HG02970 (cell line): ENCODE measurements around the gene GPN2.
"Not testable (repeated sequence)": the region's sequence is repeated elsewhere in the genome, so short reads cannot be mapped to it uniquely, and the experiment has no call there.

Experiments
- ATAC-seq: cut with Tn5 transposase; IDR thresholded peaks from one replicate; pipeline ENCODE4 v1.9.1; 2021; ENCODE audit warnings: mild to moderate bottlenecking, moderate library complexity, moderate number of reproducible peaks; ENCODE audit not compliant: unreplicated experiment, low FRiP score

GPN2 gene

DNA sequence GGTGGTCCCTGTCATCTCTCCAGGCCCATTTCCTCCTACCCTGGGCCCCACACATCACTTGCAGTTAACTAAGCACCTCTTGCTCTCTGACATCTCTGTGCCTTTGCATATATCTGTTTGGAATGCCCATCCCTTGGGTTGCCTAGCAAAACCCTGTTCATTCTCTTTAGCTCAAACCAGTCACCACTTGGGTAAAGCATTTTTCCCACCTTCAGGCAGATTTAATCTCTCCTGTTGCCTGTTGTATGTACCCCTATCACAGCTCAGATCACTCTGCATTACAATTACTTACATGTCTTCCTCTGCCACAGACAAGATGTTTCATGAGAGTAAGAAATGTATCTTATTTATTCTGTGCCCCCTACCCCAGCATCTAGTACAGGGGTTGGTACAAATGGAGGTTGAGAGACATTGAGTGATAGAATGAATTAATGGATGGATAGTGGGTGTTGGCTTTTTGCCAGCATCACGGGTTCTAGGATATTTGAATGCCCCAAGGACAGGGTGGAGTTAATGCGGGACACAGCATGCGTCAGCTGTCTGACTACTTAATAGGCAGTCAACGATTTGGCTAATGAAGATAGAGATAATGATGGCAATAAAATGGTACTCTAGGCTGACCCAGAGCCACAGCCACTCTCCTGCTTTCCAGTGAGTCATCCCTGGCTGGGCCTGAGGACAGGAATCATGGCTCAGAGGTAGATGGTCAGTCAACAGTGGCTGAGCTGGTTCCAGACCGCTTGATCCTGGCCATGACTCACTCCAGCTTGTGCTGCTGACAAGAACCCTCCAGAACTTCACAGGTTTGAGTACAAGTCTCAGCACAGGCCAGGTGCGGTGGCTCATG lies 17.2 kb upstream of the GPN2 start:
- no peak for ATAC-seq

DNA sequence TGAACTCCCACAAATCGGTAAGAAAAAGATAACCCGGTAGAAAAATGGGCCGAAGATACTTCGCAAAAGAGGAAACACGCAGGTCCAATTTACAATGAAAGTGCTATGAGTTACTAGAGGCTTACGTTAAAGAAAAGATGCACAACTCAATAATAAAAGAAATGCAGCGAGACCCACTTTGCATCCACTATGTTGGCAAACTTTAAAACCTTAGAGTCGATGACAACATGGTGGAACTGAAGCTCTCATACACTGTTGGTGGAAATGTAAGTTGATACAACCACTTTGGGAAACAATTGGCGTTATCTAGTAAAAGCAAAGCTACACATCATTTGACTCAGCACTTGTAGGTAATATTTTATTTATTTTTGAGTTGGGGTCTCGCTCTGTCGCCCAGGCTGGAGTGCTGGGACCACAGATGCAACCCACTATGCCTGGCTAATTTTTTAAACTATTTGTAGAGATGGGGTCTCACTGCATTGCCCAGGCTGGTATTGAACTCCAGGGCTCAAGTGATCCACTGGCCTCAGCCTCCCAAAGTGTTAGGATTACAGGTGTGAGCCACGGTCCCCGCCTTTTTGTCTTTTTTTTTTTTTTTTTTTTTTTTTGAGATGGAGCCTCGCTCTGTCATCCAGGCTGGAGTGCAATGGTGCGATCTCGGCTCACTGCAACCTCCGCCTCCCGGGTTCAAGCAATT lies 10.9 kb upstream of the GPN2 start:
- ATAC-seq: no peak

DNA sequence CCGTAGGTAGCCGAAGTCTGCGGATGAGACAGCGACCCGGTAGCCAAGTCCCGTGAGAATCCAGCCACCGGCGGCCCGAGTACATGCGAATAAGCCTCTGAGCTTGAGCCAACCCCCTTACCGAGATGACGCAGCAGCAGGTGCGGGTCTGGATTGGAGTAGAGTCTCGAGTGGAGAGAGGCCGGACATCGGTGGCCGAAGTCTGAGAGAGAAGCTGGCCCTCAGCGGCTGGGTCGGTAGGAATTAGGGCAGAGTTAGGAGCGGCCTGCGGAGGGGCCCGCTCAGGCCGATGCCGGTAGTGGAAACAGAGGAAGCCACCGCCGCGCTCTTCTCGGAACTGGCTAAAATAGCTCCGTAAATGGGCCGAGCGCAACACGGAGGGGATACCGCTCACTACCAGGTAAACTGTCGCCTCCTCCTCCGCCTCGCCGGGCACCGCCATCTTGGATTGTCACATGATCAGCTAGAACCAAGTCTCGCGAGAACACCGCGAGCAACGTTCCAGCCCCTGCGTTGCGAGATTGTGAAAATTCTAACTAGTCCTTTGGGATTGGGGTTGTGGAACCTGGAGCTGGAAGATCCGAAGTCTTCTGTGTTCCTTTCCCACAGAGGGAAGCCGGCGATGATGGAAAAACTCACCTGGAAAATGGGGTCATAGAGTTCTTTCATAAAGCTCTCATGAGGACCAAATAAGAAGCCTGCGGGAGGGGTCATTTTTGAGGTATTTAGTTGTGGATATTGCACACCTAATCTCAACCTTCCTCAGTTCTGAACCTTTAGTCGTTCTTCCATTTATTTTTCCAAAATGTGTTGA lies 10.1 kb upstream of the GPN2 start, which contains the start of gene GPATCH3:
Gene GPATCH3, minus strand, starts transcription at position 467 of the 814 bp plus-strand sequence. Its CDS starts 25 bp downstream, at position 442.
- ATAC-seq: peak; percentile 72

DNA sequence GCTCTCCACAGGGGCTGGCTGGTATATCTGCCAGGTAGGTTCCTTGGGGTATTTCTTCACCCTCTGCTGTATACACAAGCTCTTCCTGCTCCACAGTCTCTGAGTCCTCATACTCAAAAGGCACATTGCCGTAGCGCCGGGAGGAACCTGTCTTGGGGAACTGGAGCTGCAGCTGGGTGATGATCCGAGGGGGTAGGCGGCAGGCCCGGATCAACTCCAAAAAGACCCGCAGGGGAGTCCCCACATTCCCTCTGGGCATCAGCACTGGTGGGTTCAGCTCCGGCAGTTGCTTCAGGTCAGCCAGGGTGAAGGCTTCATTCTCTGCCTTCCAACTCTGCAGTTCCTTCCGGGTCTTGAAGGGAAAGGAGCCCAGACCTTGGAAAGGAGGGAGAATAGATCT lies 7.3 kb upstream of the GPN2 start:
- no peak for ATAC-seq

DNA sequence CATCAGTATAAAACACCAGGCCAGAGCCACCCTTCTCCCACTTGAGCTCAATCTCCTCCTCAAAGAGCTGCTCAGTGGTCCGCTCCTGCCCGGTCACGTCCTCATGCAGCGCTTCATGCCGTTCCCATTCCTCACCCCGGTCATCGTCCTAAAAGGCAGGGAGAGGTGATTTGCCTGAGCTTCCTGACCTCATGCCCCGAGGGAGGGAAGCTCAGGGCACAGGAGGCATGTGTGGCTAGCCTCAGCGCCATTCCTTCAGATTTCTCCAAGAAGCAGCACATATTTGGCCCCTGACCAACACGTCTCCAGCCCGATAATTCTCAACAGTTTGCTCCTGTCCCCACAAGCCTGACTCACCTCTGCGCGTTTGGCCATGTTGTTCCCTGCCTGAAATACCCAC lies 4.2 kb upstream of the GPN2 start:
- no peak for ATAC-seq

DNA sequence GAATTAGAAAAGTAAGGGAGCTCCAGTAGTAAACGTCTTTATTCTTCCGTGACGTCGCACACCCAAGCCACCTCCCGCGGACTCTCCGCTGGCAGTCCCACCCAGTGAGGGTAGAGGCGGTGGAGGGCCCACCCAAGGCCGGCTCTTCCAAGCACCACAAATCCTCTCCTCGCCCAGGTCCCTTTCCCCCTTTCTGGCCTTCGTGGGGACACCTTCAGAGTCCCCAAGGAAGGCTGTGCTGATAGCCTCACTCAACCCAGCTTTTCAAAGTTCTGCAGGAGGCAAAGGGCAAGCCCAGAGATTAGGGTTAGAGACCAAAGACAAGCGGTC lies 349 bp upstream of the GPN2 start:
- no peak for ATAC-seq

DNA sequence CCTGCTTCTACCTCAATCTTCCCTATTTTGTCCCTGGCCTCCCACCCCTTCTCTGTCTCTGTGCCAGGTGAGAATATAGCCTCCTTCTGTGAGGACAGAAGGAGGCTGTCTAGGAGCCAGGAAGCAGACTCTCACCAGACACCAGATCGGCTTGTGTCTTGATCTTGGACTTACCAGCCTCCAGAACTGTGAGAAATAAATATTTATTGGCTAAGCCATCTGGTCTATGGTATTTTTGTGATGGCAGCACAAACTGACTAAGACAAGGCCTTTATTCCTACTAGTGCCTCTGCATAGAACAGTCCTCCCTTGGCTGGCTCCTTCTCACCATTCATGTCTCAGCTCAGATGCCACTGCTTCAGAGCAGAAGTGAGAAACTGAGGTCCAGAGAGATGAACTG lies 1.9 kb downstream of the GPN2 start:
- ATAC-seq: no peak

DNA sequence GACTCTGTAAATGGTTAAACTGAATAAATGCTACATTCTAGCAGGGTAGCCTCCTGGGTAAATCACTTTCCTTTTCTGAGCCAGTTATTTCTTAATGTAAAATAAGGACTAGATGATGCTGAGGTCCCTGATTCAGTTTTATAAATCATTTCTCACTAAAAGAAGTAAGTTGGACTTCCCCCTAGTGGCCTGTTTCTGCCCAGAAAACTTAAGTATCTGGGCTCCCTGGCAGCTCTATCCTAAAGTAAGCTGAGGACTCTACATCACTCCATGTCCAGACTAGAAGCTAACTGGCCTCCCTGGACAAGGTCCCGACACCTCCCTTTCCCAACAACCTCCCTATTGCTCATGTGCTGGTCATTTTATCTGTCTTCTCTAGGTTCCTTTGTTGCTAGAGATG lies 3.0 kb downstream of the GPN2 start:
- no peak for ATAC-seq

GRCh38 chr1:26882696-26883463 lies 7.2 kb downstream of the GPN2 start:
- ATAC-seq: no peak

DNA sequence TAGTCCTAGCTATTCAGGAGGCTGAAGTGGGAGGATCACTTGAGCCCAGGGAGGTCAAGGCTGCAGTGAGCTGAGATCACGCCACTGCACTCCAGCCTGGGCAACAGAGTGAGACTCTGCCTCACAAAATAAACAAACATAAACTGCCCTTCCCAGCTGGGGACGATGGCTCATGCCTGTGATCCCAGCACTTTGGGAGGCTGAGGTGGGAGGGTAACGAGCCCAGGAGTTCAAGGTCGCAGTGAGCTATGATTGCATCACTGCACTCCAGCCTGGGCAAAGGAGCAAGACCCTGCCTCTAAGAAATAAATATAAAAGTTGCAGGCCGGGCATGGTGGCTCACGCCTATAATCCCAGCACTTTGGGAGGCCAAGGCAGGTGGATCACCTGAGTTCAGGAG lies 8.5 kb downstream of the GPN2 start:
- ATAC-seq: not testable (repeated sequence)

GRCh38 chr1:26879793-26880192 lies 10.3 kb downstream of the GPN2 start:
- no peak for ATAC-seq

GRCh38 chr1:26877326-26877725 lies 12.8 kb downstream of the GPN2 start:
- no peak for ATAC-seq

DNA sequence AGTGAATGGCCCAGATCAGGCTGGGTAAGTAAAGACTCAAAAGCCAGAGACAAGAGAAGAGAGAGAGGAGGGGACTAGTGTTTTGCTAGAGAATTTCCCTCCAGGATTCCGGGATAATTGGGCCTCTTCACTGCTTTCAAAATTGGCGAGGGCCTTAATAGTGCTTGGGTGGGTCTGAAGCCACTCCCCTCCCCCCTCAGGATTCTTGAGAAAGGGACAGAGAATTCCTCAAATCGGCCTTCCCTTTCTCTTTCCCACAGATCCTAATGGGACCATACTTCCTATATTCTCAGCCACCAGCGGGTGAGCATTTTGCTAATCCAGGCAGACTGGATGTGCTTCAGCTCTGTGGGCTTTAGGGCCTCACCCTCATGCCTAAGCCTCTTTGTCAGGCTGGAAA lies 15.2 kb downstream of the GPN2 start:
- no peak for ATAC-seq

GRCh38 chr1:26873097-26873496 lies 17.0 kb downstream of the GPN2 start:
- not testable (repeated sequence) for ATAC-seq

DNA sequence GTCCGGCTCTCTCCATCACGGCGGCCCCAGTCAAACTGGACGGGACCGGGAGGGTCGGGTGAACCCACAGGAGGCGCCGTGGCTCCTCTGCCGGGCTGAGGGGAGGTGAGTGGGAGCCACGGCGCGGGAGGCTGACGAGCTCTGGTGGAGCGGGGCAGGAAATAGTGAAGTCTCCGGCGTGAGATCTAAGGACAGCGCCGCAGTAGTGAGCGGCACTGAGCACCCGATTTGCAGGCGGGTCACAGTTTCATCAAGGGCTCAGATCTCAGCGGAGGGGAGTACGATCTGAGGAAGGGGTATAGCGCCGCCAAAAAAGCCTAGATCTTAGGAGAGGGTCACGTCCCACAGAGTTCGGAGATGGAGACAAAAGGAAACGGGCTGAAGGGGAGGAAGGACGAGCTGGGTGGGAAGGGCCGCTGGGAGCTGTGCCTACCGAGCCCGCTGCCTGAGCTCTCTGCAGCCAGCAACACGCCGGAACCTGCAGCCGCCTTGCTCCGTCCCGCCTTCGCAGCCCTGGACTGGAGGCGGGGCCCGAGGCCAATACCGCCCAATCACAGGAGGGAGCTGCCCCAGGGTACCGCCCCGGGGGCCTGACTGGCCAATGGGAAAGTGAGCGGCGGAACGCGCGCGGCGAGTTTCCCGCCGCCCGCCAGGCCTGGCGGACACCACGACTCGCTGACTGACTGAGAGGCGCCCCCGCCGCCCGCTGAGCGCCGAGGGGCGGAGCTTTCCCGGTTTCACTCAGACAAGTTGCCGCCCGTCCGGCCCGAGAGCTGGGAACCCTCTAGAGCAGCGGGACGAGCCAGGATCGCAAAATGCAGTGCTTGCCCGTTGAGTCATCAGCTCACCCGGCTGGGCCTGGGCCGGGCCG lies 25.2 kb downstream of the GPN2 start:
- peak; percentile 79 for ATAC-seq

DNA sequence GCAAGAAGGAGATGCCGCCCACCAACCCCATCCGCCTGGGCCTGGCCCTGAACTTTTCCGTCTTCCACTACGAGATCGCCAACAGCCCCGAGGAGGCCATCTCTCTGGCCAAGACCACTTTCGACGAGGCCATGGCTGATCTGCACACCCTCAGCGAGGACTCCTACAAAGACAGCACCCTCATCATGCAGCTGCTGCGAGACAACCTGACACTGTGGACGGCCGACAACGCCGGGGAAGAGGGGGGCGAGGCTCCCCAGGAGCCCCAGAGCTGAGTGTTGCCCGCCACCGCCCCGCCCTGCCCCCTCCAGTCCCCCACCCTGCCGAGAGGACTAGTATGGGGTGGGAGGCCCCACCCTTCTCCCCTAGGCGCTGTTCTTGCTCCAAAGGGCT lies 26.4 kb downstream of the GPN2 start:
- no peak for ATAC-seq

- no peak for ATAC-seq
These were observed 27.1 kb downstream of the GPN2 start, which contains the start of gene SFN for GRCh38 chr1:26862781-26863684. SFN (plus strand) TSS chr1:26863149; CDS start chr1:26863213, 64 bp downstream.

DNA sequence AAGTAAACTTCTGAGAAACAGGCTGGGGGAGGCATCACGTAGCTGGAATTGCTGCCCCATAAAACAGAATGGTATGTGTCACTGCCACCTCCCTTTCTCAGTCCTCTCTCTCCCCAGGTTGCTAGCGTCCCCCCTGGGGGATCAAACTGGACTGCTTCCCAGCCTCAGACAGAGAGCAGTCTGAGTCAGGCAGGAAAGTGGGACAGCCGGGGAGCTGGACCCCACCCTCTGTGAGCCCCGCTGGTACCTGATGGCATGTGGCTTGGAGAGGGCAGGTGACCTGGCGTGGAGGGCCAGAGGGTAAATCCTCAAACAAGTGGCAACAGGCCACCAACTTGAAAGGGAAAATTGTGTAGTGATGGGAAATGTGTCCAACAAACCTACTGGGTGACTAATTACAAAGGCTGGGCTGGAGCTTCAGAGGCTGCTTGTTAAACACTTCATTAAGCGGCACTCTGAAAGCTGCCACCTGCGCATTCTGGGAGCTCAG lies 28.1 kb downstream of the GPN2 start:
- no peak for ATAC-seq
